GM18511 (cell line): ENCODE measurements around the gene MMP23B.

ENCODE experiments used
- ATAC-seq: cut with Tn5 transposase; IDR thresholded peaks from one replicate; pipeline ENCODE4 v1.9.1; 2021; ENCODE audit warnings: mild to moderate bottlenecking, moderate library complexity; ENCODE audit not compliant: unreplicated experiment

MMP23B gene

DNA sequence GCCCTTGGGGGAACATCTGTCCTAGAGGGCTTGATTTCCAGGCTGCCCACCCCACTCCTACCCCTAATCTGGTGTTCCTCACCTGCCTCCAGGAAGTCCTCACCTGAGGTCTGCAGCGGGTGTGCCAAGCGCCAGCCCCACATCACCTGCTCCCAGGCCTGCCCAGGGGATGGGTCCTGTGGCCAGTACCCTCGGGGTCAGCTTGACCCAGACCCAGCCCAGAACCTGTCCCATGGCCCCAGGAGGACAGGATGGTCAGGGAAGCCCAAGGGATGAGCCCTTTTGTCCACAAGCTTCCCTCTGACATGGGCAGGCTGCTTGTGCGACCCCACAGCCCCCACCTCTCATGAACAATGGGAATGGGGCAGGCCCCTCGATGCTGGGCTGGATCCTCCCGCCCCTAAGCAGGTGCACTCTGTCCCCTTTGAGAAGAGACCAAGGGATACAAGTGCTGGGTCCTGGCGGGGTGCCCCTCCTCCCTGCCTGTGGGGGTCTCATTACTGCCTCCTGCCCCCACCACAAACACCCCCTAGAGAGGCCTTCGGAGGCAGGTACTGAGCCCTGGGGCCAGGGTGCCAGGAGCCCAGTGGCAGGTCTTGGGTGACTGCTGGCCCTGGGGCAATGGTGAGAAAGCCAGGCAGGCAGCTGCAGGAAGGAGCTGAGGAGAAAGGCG, 13.4 kb upstream of the MMP23B start:
- ATAC-seq = no peak

DNA sequence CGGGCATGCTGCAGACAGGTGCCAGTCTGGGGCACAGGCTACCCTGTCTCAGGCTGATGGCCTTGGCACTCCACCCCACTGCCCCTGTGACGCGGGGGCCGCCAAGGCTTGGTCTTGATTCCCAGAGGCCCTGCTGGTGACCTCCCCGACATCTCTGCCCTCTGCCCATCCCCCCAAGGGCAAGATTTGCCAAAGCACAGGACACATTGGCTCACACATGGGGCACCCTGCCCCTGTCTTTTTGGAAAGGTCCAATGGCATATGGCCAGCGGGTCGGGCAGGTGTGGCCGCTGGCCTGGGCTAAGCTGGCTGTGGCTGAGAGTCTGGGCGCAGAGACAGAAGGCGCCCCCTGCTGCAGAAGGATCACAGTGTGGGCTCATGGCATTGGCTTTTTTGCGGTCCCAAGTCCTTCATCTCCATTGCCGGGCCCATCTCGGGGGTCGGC, 12.0 kb upstream of the MMP23B start:
- ATAC-seq = no peak

DNA sequence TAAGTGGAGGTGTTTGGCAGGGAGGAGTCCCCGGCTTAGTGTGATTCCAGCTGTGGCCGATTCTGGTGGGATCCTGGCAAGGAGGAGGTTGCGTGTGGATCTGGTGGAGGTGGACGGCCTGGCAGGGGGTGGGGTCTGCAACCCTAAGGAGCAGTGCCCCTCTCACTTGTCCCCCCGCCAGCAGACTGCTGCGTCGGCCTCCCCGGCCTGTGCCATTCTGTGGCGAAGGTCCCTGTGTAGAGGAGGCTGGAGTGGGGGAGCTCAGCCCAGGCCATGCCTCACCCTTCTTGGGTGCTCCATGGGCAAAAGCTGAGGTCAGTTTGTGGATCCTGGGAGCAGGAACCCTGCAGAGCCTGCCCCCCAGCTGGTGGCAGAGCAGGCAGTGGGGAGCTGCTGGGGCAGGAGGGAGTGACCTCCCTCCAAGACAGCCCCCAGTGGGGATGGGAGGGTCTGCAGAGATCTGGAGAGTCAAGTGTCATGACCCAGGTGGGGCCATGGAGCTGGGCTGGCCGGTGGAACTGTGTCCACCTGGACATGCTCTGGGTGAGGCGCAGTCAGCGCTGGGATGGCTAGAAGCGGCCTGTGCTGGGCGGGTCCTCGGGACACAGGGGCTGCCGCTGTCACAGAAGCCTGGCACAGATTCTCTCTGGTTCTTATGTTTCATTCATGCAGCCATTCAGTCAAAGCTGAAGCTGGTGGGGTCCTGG, 11.4 kb upstream of the MMP23B start:
- no peak for ATAC-seq

DNA sequence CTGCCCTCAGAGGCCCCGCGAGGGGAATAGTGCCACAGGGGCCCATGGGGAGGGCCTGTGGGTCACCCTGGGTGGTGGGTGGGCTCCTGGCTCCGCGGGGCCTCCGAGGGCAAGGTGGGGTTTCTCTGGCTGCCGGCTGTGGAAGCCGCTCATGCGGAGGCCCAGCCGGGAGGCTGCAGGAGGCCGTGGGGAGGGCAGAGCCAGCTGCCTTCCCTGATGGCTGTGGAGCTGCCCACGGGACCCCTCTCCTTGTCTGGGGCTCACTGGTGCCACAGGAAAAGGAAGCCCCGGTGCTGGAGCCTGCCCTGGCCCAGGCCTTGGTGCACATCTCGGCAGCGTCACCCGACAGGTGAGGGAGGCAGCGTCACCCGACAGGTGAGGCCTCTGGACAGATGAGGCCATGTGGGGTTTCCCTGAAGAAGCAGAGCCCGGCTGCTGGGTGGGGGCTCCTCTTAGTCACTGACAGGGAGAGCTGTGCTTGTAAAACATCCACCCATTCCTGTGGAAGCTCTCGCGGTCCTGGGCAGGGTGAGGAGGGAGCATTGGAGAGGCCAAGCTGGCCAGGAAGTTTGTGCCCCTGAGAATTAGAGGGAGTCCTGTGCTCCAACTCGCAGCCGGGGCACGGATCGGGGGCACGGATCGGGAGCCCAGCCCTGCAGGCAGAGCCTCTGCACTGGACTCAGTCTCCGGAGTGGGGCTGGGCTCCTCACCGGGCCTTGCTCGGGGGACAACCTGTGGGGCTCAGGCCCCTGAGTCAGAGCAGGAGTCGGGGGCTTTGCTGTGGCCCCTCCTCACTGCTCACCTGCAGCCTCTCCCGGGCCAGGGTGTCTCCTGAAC, 10.6 kb upstream of the MMP23B start:
- ATAC-seq = no peak

GRCh38 chr1:1622010-1622787, 9.8 kb upstream of the MMP23B start:
- no peak for ATAC-seq

- no peak for ATAC-seq
Measured at GRCh38 chr1:1622788-1623094, 9.2 kb upstream of the MMP23B start.

GRCh38 chr1:1623181-1623630, 8.8 kb upstream of the MMP23B start:
- ATAC-seq = no peak

DNA sequence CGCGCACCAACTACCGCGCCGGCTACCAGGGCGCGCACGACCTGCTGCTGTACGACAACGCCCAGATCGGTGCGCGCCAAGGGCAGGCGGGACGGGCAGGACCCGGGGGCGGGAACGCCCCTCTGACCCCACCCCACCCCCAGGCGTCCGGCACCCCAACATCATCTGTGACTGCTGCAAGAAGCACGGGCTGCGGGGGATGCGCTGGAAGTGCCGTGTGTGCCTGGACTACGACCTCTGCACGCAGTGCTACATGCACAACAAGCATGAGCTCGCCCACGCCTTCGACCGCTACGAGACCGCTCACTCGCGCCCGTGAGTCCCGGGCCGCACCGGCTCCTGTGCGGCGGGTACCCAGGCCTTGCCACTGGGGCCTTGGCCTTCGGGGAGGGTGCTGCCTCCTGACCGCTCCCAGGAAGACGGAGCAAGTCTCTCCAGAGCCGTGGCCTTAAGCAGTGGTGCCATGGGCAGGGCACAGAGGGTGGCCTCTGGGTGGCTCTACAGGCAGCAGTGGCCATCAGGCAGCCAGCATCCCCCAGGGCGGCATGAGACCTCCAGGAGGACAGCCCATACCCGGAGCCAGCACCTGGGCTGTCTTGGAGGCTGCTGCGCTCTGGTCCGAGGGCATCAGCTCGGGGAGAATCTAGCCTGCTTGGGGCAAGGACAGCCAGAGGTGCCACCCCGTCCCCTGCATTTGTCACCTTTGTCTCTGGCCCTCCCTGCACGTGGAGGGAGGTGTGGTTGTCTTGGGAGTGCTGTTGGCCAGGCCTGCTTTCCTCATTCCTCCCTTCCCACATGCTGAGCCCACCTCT, 8.1 kb upstream of the MMP23B start:
- no peak for ATAC-seq

GRCh38 chr1:1624443-1625403, 7.2 kb upstream of the MMP23B start:
- no peak for ATAC-seq

- no peak for ATAC-seq
Measured at GRCh38 chr1:1625404-1625775, 6.6 kb upstream of the MMP23B start.

DNA sequence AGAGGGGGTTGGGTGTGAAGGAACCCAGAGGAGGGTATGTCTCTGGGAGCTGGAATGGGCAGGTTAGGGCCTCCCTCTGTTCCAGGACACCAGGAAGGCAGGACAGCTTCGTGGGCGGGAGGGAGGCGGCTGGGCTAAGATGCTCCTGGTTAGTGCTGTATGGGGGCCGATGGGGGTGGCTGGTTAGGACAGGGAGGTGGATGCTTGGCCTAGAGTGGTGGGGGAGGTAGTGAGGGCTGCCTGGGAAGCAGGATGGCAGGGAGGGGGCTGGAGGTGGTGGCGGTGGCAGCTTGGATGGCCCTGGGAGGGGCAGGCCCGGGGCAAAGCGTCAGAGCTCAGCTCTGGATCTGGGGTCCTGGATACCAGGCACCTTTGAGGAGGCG, 6.2 kb upstream of the MMP23B start:
- no peak for ATAC-seq

DNA sequence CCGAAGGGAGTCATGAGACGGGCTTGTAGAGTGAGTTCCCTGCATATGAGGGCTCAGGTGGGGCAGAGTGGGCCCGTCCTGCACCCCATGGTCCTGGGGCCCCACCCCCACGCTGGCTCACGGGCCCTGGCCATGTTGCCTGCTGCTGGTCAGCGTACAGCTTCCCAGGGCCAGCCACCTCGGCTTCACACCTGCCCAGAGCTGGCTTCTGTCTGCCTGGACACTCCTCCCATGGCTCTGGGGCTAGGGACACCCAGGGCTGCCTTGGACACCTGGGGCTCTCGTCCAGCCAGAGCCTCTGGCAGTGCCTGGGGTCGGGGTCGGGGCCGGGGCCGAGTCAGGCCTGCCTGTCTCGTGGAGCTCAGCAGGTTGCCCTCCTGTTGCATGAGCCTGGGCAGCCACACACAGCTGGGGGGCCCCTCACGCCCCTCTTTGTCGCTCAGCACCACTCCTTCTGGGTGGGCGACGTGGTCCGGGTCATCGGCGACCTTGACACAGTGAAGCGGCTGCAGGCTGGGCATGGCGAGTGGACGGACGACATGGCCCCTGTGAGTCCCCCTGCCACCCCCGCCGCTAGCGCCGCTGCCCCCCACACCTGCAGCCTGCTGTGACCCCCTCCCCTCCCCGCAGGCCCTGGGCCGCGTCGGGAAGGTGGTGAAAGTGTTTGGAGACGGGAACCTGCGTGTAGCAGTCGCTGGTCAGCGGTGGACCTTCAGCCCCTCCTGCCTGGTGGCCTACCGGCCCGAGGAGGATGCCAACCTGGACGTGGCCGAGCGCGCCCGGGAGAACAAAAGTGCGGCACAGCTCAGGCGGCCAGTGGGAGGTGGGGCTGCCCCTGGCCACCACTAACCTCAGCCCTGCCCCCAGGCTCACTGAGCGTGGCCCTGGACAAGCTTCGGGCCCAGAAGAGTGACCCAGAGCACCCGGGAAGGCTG, 5.5 kb upstream of the MMP23B start:
- no peak for ATAC-seq

- ATAC-seq = no peak
Measured at GRCh38 chr1:1627261-1627828, 4.6 kb upstream of the MMP23B start.

GRCh38 chr1:1627829-1628753, 3.9 kb upstream of the MMP23B start:
- no peak for ATAC-seq

DNA sequence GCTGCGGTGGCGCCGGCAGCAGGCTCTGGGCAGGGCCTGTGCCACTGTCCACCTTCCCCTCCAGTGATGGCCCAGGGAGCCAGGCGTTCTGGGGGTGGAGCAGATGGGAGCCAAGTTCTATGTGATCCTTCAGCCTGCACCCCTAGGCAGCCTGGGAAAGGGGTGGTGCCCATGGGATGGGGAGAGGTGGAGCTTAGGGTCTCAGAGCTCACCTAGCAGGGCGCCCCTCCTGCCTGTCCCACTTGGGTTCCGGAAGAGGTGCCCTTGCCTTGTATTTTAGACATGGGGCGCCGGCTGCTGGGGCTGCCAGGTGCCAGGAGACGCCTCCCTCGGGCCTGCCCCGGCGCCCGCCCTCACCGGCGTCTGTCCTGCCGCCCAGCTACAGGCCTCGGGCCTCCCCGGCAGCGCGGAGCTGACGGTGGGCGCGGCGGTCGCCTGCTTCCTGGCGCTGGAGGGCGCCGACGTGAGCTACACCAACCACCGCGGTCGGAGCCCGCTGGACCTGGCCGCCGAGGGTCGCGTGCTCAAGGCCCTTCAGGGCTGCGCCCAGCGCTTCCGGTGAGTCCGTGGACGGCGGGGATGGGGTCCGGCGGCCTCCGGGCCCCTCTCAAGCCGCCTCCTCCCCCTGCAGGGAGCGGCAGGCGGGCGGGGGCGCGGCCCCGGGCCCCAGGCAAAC, 3.1 kb upstream of the MMP23B start:
- ATAC-seq = no peak
